ENCODE results near the gene FPGS.

Gene FPGS

DNA sequence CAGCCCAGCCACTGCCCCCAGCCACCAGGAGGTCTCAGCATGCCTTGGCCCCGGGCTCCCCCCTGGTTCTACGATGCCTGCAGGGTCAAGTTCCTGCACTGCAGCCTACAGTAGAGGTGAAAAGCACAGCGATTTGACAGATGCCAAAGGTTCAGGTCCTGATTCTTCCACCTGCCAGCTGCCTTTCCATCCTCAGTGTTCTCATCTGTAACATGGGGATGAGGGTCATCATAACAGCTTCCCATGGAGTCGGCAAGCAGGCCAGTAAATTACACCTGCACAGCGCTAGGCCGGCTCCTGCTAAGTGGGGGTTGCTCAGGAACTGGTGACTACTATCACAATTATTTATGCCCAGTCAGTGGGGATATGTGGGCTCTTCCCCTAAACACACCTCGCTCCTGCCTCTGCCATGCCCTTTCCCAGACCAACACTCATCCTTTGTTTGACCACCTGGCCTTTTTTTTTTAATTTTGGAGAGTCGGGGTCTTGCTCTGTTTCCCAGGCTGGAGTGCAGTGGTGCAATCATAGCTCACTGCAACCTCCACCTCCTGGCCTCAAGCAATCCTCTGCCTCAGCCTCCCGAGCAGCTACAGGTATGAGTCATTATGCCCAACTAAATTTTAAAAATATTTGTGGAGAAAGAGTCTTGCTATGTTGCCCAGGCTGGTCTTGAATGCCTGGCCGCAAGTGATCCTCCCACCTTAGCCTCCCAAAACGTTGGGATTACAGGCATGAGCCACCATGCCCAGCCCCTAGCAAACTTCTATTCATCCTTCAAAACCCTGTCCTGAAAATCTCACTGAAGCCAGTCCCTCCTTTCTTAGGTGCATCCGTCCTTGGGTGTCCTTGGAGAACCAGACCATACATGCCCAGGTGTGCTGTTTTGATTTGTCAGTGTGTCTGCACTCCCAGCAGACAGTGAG is 45.4 kb downstream of the FPGS start:
- Histone ChIP-seq H3K36me3 (ENCODE audit: control insufficient read depth in 1 of 2, insufficient read depth in 2 of 2, low read length in 2 of 2) (peaks cover 2 to 7% of the 10 kb centered on the region in 2 donors), H3K9me3 (ENCODE audit: control insufficient read depth in 1 of 2, low read length in 2 of 2) (peaks cover 7 to 9% of the 10 kb centered on the region in 2 donors), H3K27me3 (ENCODE audit: low read depth, low read length) (no peaks in the 10 kb centered on the region), H3K27ac (ENCODE audit: low read length) (no peak overlapping the region), H3K4me1 (ENCODE audit: control insufficient read depth in 1 of 2, insufficient read depth in 2 of 2, low read length in 2 of 2) (peaks cover 0 to 5% of the 10 kb centered on the region in 2 donors), H3K4me3 (ENCODE audit: low read depth in 1 of 2, low read length in 2 of 2) (no peak overlapping the region)

DNA sequence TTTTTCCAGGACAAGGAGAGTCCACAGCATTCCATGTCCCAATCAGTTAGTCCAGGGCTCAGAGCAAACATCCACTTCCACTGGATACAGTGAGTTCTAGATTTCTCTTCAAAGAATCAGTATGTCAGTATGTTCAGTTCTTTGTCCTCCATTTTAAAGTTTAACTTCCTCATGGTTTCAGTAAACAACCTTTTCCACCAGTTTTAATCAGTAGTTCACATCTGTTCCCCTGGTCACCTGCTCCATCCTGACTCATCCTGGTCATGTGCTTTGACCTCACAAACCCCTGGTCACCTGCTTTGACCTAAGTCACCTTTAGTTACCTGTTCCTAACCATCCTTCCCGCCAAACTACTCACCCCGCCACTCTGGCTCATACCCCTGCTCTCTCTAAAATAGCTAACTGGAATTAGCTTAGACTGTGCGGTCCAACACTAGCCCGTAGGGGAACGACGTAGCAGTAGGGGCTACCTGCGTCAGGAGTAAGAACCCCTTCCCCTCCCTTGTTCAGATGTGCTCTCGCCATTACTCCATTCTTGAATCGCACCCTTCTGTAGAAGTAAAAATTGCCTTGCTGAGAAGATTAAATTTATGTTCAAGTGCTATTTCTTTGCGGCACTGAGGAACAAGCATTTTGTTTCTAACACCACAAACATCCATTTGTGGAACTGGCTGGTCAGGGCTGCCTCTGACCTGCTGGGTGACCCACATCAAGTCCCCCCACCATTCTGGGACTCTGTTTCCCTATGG is 46.2 kb downstream of the FPGS start:
- peaks cover 7 to 9% of the 10 kb centered on the region in 2 donors for H3K9me3 ChIP-seq (ENCODE audit: control insufficient read depth in 1 of 2, low read length in 2 of 2)
- no peak overlapping the region for H3K27ac ChIP-seq (ENCODE audit: low read length)
- peaks cover 0 to 7% of the 10 kb centered on the region in 2 donors for H3K36me3 ChIP-seq (ENCODE audit: control insufficient read depth in 1 of 2, insufficient read depth in 2 of 2, low read length in 2 of 2)
- H3K4me1 ChIP-seq (ENCODE audit: control insufficient read depth in 1 of 2, insufficient read depth in 2 of 2, low read length in 2 of 2), result peaks cover 0 to 5% of the 10 kb centered on the region in 2 donors
- no peaks in the 10 kb centered on the region for H3K27me3 ChIP-seq (ENCODE audit: low read depth, low read length)
- H3K4me3 ChIP-seq (ENCODE audit: low read depth in 1 of 2, low read length in 2 of 2), result no peak overlapping the region

DNA sequence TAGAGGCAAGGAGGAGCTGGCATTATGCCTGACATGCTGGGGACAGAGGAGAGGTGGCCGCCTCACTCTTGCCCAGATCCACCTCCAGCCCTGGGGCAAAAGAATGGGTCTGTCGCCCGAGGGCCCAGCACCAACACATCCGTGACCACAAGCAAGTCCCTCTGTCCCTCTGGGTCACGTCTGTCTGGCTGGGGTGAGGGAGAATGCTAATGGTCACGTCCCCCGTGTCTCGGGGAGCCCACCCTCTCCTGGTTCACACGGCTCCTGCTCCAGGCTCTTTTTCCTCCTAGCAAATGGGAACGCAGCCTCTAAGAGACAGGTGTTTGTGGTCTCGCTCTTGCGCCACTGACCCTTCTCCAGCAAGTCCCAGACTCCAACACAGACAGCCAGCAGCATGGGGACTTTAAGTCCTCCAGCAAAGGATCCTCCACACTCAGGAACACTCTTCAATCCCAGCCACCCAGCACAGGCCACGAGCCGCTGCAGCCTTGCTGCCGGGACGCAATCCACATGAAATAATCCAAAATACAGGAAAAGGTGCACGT is 47.7 kb downstream of the FPGS start:
- Histone ChIP-seq H3K4me3 (ENCODE audit: low read depth in 1 of 2, low read length in 2 of 2) (no peak overlapping the region), H3K27me3 (ENCODE audit: low read depth, low read length) (no peaks in the 10 kb centered on the region), H3K36me3 (ENCODE audit: control insufficient read depth in 1 of 2, insufficient read depth in 2 of 2, low read length in 2 of 2) (peaks cover 0 to 7% of the 10 kb centered on the region in 2 donors), H3K4me1 (ENCODE audit: control insufficient read depth in 1 of 2, insufficient read depth in 2 of 2, low read length in 2 of 2) (peaks cover 0 to 5% of the 10 kb centered on the region in 2 donors), H3K27ac (ENCODE audit: low read length) (no peak overlapping the region), H3K9me3 (ENCODE audit: control insufficient read depth in 1 of 2, low read length in 2 of 2) (peaks cover 7 to 9% of the 10 kb centered on the region in 2 donors)

DNA sequence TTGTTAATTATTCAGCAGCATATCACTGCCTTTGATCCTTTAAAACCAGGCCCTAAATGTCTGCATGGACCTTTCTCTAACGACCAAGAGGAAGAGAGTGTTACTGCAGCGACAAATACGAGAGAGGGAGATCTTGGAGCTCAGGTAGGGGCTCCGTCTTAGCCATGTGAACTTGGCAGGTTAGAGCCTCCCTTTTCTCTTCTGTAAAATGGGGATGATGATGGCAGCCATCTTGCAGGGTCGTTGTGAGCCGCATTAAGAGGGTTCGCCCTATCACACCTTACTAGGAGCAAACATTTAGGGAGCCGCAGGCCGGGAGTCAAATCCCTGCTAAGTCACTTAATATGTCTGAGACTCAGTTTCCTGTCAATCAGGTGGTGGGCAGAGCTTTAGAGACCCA is 50.1 kb downstream of the FPGS start:
- peak overlapping the region; percentile 70 to 77 for H3K4me3 ChIP-seq (ENCODE audit: low read depth in 1 of 2, low read length in 2 of 2)
- peaks cover 0 to 5% of the 10 kb centered on the region in 2 donors for H3K4me1 ChIP-seq (ENCODE audit: control insufficient read depth in 1 of 2, insufficient read depth in 2 of 2, low read length in 2 of 2)
- peaks cover 0 to 3% of the 10 kb centered on the region in 2 donors for H3K36me3 ChIP-seq (ENCODE audit: control insufficient read depth in 1 of 2, insufficient read depth in 2 of 2, low read length in 2 of 2)
- peaks cover 7 to 9% of the 10 kb centered on the region in 2 donors for H3K9me3 ChIP-seq (ENCODE audit: control insufficient read depth in 1 of 2, low read length in 2 of 2)
- H3K27ac ChIP-seq (ENCODE audit: low read length), result peak overlapping the region; percentile 56
- no peaks in the 10 kb centered on the region for H3K27me3 ChIP-seq (ENCODE audit: low read depth, low read length)

DNA sequence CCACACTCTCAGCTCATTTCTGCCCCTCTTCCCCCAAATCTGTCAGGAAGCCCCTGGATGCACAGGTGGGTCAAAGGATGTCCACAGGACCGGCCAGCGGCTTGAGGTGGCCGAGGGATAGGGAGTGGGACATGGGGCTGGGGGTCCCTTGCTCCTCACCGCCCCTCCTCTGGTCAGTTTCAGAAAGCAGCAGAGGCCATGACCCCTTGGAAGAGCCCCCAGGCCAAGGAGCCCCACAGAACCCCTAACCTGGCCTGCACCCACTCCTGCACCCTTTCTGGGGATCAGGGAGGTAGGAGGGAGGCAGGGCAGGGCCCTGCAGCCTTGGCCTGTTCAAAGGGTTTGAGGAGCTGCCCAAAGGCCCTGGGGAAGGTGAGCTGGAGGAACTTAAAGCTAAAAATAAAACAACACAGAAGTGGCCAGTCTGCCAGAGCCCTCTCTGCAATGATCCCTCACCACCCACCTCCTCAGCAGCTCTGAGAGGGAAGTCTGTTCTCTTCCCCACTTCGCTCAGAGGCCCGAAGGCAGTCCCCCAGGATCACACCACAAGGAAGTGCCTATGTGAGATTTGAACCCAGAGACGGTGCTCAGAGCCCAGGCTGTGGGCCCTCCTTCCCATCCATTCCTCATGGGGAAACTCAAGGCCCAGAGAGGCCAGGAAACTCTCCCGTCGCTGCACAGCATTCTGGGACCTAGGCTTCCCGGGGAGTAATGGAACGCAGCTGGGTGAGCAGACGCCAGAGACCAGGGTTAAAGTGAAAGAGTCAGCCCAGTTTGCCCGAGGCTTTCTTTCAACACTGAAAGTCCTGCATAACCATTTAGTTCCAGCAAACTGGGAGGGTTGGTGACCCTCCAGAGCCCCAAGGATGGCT is 50.9 kb downstream of the FPGS start:
- Histone ChIP-seq H3K27ac (ENCODE audit: low read length) (peak overlapping the region; percentile 56), H3K4me1 (ENCODE audit: control insufficient read depth in 1 of 2, insufficient read depth in 2 of 2, low read length in 2 of 2) (peaks cover under 1 to 5% of the 10 kb centered on the region in 2 donors), H3K9me3 (ENCODE audit: control insufficient read depth in 1 of 2, low read length in 2 of 2) (peaks cover 7 to 9% of the 10 kb centered on the region in 2 donors), H3K4me3 (ENCODE audit: low read depth in 1 of 2, low read length in 2 of 2) (peak overlapping the region; percentile 70 to 77), H3K27me3 (ENCODE audit: low read depth, low read length) (no peaks in the 10 kb centered on the region), H3K36me3 (ENCODE audit: control insufficient read depth in 1 of 2, insufficient read depth in 2 of 2, low read length in 2 of 2) (peaks cover 0 to 3% of the 10 kb centered on the region in 2 donors)

DNA sequence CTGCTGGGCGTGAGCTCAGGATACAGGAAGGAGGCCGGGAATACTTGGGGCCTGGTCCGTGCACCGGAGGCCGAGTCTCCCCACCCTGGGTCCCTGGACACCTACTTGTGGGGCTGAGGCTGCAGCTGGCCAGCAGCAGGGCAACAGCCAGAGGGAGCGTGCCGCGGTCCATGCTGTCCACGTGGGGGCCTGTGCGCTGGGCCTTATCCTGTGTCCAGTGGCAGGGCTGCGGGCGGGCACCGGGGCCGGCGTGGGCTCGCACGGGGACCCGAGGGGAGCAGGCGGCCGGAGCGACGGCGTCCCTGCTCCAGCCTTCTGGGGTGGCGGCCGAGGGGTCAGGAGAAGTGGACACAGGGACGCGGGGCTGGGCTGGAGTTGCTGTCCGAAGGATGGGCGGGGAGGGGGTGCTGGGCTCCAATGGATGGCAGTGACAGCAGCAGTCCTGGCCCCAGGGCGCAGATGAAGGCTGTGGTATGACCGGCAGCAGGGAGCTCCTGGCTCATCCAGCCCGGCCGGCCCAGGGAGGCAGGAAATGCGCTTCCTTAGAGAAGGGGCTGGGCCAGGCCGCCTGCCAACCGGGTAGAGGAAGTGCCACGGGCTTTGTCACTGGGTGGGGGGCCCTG is 51.6 kb downstream of the FPGS start, which contains the start of gene ENG:
Gene ENG, minus strand, starts transcription at position 475 of the 623 bp plus-strand sequence. Its CDS starts 303 bp downstream, at position 172.
- Histone ChIP-seq H3K4me1 (ENCODE audit: control insufficient read depth in 1 of 2, insufficient read depth in 2 of 2, low read length in 2 of 2) (peaks cover 3 to 5% of the 10 kb centered on the region in 2 donors), H3K27me3 (ENCODE audit: low read depth, low read length) (no peaks in the 10 kb centered on the region), H3K4me3 (ENCODE audit: low read depth in 1 of 2, low read length in 2 of 2) (peak within 1 kb of the TSS; percentile 70 to 77), H3K36me3 (ENCODE audit: control insufficient read depth in 1 of 2, insufficient read depth in 2 of 2, low read length in 2 of 2) (peaks cover 0 to 3% of the 10 kb centered on the region in 2 donors), H3K27ac (ENCODE audit: low read length) (peak within 1 kb of the TSS; percentile 56), H3K9me3 (ENCODE audit: control insufficient read depth in 1 of 2, low read length in 2 of 2) (peaks cover 2 to 6% of the 10 kb centered on the region in 2 donors)

DNA sequence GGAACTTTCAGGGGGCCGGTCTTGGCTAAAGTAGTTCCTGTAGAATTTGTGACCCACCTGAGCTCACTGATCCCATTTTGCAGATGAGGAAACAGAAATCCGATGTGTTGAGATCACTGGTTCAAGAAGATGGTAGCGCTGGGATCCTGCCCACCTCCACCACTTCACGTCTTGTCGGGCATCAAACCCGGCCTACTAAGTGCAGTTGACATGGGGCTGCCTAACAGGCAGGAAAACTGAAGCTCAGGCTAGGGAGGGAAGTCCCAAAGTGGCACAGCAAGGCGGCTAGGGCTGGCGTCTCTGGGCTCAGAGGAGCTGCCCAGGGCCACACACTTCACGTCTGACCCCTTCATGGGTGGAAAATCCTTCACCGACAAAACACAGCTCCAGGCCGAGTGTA is 52.3 kb downstream of the FPGS start:
- H3K36me3 ChIP-seq (ENCODE audit: control insufficient read depth in 1 of 2, insufficient read depth in 2 of 2, low read length in 2 of 2), result peaks cover 0 to 3% of the 10 kb centered on the region in 2 donors
- H3K4me1 ChIP-seq (ENCODE audit: control insufficient read depth in 1 of 2, insufficient read depth in 2 of 2, low read length in 2 of 2), result peaks cover 3 to 5% of the 10 kb centered on the region in 2 donors
- peaks cover 0 to under 1% of the 10 kb centered on the region in 2 donors for H3K9me3 ChIP-seq (ENCODE audit: control insufficient read depth in 1 of 2, low read length in 2 of 2)
- no peaks in the 10 kb centered on the region for H3K27me3 ChIP-seq (ENCODE audit: low read depth, low read length)
- H3K4me3 ChIP-seq (ENCODE audit: low read depth in 1 of 2, low read length in 2 of 2), result no peak overlapping the region
- H3K27ac ChIP-seq (ENCODE audit: low read length), result no peak overlapping the region

DNA sequence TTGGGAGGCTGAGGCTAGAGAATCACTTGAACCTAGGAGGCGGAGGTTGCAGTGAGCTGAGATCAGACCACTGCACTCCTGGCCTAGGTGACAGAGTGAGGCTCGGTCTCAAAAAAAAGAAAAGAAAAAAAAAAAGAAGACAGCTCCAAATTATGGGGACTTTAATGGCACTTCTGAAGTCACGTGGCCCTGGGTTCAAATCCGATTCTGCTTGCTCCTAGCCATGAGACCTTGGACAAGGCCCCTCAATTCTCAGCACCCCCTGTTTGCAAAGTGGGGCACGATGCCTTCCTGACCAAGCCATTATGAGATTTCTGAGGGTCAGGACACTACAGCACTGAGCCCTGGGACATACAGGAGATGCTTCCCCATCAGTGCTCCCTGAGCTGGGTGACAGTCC is 52.8 kb downstream of the FPGS start:
- Histone ChIP-seq H3K4me3 (ENCODE audit: low read depth in 1 of 2, low read length in 2 of 2) (no peak overlapping the region), H3K27ac (ENCODE audit: low read length) (no peak overlapping the region), H3K9me3 (ENCODE audit: control insufficient read depth in 1 of 2, low read length in 2 of 2) (no peaks in the 10 kb centered on the region), H3K4me1 (ENCODE audit: control insufficient read depth in 1 of 2, insufficient read depth in 2 of 2, low read length in 2 of 2) (peaks cover 3 to 5% of the 10 kb centered on the region in 2 donors), H3K27me3 (ENCODE audit: low read depth, low read length) (no peaks in the 10 kb centered on the region), H3K36me3 (ENCODE audit: control insufficient read depth in 1 of 2, insufficient read depth in 2 of 2, low read length in 2 of 2) (peaks cover 0 to 3% of the 10 kb centered on the region in 2 donors)

DNA sequence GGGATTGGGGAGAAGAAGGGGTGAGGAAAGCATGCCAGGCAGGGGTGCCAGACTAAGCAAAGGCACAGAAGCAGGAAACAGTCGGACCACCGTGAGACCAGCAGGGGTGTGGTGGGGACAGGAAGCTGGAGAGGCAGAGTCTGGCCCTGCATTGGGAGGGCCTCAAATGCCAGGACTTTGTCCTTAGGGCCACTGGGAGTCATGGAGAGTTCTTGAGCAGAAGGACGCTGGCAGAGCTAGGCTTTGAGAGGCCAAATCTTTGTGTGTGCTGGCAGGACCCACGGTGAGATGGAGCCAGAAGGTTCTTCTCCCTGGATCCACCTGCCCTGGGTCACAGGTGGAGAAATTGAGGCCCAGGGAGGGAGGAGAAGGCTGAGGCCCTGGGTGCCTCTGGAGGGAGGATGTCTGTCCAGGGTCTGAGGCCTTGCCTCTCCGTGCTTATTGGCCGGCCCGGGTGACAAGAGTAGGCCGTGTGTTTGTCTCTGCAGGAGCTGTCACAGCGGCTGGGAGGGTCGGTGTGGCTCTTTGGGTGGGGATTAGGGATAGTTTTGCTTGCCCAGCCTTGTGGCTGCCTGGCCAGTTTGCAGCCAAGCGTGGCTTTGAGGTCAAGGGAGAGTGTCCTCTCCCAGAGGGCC is 53.5 kb downstream of the FPGS start:
- Histone ChIP-seq H3K9me3 (ENCODE audit: control insufficient read depth in 1 of 2, low read length in 2 of 2) (no peaks in the 10 kb centered on the region), H3K27ac (ENCODE audit: low read length) (no peak overlapping the region), H3K4me1 (ENCODE audit: control insufficient read depth in 1 of 2, insufficient read depth in 2 of 2, low read length in 2 of 2) (peaks cover 3 to 5% of the 10 kb centered on the region in 2 donors), H3K27me3 (ENCODE audit: low read depth, low read length) (no peaks in the 10 kb centered on the region), H3K4me3 (ENCODE audit: low read depth in 1 of 2, low read length in 2 of 2) (no peak overlapping the region), H3K36me3 (ENCODE audit: control insufficient read depth in 1 of 2, insufficient read depth in 2 of 2, low read length in 2 of 2) (no peaks in the 10 kb centered on the region)

DNA sequence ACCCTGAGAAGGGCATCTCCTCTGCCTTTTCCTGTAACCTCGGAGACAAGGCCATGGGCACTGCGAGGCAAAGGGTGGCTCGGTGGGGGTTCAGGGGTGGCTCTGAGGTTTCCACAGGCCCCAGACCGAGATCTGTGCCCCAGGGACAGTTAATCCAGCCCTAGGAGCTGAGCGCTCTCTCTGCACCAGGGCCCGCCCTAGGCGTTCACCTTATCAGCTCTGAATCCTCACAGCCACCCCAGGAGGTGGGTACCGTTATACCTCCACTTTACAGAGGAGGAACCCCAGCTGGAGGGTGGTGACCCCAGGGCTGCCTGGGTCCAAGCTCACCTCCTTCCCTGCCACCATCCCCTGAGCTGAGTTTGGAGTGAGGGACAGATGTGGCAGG is 54.0 kb downstream of the FPGS start:
- no peak overlapping the region for H3K27ac ChIP-seq (ENCODE audit: low read length)

More for the DNA sequence above, 54.0 kb downstream of the FPGS start:
- Histone ChIP-seq H3K27me3 (ENCODE audit: low read depth, low read length) (no peaks in the 10 kb centered on the region), H3K36me3 (ENCODE audit: control insufficient read depth in 1 of 2, insufficient read depth in 2 of 2, low read length in 2 of 2) (no peaks in the 10 kb centered on the region), H3K9me3 (ENCODE audit: control insufficient read depth in 1 of 2, low read length in 2 of 2) (no peaks in the 10 kb centered on the region), H3K4me1 (ENCODE audit: control insufficient read depth in 1 of 2, insufficient read depth in 2 of 2, low read length in 2 of 2) (peaks cover 5 to 7% of the 10 kb centered on the region in 2 donors), H3K4me3 (ENCODE audit: low read depth in 1 of 2, low read length in 2 of 2) (no peak overlapping the region)

Measured in muscle layer of duodenum (tissue), 2 donors.